Hematopoietic multipotent progenitor cell treated with erythropoietin and hydrocortisone succinate and interleukin-3 and kit ligand, for 17 days (in vitro differentiated cells): ENCODE measurements around the gene SUCLG2.

ENCODE experiments used
- DNase-seq: peaks from one replicate; pipeline ENCODE4 v3.0.0-alpha.2; 2015; ENCODE audit warnings: low spot score

SUCLG2 gene

DNA sequence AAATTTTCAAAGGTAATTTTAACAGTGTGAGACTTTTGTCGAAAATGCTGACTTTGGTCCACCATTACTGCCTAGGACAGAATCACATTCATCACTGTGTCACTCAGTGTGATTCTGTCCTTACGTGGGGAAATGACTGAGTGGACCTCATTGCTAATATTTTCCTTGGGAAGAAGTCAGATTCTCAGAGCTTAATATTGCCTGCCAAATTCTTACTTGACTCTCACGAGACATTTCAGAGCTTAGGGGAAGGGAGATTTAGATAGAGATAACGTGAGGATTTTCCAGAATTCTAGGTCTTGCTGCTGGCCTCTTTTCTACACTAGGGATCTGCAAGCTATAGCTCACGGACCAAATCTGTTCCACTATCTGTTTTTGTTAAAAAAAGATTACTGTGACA lies 270.4 kb downstream of the SUCLG2 start:
- no peak for DNase-seq

DNA sequence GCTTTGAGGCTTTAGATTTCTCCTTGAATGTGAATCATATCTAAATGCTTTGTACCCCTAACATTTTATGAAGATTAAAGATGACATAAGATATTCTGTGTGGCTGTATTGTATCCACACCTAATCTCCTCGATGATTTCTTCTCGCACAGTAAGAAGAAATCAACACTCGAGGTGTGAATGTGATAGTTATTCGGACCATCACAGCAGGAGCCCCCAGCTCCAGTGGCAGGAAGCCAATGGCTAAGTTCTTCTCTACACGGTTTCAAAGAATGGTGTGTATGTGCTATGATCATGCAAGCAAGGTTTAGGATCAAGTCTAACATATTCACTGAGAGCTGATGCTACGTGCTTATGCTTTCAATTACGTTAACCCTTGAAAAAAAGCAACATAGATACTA lies 271.0 kb downstream of the SUCLG2 start:
- no peak for DNase-seq

DNA sequence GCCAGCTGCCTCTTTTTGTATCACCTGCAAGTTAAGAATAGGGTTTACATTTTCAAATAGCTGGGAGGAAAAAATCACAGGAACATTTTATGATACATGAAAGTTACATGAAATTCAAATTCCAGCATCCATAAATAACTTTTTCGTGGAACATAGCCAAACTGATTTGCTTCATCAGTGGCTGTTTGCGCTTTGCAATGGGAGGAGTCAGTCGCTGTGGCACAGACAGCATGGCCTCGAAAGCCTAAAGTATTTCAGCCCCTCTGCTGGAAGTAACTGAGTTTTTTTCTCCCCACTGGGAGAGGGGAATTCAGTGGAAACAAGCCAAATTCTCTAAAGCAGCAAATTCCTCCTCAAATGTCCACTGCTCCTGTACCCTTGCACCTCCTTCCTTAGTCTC lies 271.9 kb downstream of the SUCLG2 start:
- DNase-seq: no peak

DNA sequence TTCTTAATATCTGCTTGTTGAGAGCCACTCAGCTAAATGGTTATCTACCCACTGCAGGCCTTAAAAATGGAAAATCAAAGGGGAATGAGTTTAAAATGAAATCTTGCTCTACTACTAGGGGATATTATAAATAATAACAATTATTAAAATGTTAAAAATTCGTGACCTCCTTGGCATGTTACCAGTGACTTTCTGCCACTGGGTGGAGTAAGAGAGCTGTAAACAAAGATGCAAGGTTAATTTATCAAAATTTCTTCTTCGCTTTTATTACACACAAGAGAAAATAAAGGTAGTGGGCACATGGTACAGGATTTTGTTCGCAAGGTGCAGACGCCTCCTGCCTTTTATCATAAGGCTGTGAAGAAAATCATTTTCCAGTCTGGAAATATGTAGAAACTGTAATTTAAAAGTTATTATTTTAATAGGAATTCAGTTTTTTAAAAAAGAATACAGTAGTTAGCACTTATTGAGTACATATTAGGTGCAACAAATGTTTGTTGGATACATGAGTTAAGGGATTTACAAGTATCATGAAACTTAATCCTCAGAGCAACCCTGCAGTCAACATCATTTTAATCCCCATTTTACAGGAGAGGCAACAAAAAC lies 272.6 kb downstream of the SUCLG2 start:
- no peak for DNase-seq

DNA sequence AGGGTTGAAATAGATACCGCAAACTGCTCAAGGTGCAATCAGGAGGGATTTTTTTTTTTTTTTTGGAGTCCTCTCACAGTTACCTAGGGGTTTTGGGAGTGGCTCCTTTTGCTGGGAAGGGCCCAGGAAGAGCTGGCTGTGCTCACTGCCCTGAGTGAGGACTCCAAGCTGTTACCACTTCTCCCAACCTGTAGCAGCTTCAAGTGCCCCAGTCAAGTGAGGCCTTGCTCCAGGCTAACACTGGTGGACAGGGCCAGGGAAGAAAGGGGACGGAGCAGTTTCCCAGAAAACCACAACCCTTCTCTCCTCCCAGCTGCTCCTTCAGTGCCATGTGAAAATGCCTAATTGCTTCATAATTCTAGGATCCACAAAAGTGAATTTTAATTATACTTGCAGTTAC lies 274.3 kb downstream of the SUCLG2 start:
- DNase-seq: no peak

DNA sequence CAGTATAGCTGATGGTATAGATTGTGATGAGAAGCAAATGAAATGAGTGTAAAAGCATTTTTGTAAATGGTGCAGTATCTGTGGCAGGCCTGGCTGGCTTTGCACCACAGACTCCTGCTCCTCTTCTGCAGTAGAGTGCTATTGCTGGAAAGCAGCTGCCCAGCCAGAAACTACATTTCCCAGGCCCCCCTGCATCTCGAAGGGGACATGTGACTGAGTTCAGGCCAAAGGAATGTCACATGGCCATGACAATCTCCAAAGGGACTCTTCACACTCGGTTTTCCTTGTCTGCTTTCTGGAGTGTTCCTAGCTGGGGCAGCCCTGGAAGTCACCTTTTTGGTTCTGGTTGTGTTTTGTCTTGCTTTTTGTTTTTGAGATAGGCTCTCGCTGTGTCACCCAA lies 277.1 kb downstream of the SUCLG2 start:
- no peak for DNase-seq

DNA sequence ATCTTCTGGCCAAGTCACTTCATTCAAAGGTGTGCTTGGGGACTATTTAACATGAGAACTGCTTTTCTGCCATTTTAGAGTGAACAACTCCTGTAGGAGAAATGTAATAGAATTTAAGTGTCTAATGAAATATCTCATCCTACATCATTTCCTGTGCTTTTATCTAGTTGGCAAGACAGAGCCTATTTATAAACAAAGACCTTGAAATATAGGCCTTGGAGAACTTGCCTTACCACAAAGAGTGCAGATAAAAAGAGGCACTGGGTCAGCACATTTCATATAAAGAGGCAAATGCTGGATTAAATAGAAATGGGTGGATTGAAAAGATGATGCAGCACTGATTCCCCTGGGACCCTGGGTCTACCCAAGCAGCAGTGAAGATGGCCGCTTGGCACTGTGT lies 278.0 kb downstream of the SUCLG2 start:
- DNase-seq: no peak

DNA sequence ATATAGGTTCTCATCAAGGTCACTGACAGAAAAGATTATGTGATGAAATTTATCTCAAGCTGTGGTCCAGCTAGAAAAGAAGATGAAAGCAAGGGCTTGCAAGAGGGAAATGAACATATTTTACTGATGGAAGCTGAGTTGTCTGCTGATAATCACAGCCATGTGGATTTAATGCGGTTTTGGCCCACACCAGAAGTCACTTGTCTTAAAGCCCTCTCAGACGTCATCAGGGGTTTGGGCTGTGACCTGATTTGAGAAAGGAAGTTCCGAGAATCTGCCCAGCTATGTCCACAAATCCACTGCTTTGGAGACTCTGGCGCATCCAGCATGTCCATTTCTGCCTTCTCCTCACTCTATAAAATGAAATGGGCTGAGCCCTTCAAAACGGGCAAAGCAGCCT lies 278.4 kb downstream of the SUCLG2 start:
- no peak for DNase-seq

DNA sequence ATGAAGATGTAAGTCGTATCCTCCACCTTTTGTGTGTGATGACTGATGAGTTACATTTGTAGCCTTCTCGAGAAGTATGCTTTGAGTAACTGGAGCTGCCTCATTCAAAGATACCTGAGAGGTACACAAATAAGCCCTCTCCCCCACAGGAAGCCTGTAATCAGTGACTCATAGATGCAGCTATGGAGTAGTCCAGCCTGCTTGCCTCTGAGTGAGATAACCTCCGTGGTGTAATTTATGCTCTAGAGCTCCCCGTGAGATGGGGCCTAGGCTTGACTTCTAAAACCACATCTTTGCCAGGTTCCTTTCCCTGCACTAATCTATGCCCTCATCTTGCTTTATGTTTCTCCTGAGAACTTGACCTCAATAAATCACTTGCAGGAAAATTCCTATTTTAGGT lies 291.7 kb downstream of the SUCLG2 start:
- DNase-seq: no peak

DNA sequence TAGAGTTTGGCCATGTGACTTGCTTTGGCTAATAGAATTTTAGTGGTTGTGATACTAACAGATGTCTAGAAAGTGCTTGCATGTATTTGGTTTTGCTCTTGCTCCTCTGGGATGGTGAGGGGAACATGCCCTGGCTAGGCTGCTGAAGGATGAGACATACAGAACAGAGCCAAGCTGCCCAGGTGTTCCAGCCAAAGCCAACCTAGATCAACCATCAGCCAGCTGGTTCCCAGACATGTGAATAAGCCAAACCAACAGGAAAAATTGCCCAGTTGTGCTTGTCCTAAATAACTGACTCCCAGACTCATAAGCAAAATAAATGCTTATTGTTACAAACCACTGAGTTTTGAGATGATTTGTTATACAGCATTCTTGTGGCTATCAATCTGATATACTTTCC lies 292.6 kb downstream of the SUCLG2 start:
- no peak for DNase-seq

DNA sequence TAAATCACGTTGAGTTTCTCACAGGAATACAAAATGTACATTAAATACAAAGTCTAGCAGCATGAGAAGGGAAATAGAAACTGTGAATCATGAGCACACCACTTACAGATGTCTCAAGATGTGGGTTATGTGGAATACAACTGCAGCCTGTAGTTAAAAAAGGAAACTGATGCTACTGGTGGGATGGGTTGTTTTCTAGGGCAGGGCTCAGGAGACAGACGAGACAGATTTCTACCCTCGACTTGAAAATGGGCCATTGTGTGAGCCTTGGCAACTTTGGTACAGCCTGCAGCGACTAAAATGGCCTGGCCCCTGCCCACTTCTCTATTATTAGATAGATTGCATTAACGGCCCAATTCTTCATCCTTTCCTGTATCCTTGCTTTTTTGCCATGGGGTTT lies 293.1 kb downstream of the SUCLG2 start:
- DNase-seq: no peak

DNA sequence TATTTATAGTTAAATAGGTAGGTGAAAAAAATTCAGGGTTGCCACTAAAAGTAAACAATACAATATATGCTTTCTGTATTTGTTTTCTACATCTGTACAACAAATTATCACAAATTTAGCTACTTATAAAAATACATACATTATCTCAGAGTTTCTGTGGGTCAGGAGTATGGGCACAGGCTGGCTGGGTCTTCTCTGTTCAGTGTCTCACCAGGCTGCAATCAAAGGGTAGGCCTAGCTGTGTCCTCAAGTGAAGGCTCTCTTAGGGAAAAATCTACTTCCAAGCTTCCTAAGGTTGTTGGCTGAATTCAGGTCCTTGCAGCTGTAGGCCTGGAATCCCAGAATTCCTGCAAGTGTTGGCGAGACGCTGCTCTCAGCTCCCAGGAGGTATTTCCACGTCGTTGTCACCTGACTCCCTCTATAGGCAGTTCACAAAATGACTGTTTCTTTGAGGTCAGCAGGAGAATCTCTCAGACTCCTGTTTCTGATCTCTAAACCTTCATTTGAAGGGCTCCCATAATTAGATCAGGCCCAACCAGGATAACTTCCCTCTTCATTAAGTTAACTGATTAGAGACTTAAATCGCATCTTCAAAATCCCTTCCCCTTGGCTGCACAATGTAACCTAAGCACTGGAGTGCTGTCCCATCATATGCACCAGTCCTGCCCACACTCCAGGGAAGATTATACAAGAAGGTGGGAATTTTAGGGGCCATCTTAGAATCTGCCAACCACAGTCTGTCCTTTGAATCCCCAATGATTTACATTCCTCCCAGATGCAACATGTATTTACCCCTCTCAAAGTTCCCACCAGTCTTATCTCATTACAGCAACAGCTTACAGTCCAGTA lies 296.6 kb downstream of the SUCLG2 start:
- DNase-seq: no peak

DNA sequence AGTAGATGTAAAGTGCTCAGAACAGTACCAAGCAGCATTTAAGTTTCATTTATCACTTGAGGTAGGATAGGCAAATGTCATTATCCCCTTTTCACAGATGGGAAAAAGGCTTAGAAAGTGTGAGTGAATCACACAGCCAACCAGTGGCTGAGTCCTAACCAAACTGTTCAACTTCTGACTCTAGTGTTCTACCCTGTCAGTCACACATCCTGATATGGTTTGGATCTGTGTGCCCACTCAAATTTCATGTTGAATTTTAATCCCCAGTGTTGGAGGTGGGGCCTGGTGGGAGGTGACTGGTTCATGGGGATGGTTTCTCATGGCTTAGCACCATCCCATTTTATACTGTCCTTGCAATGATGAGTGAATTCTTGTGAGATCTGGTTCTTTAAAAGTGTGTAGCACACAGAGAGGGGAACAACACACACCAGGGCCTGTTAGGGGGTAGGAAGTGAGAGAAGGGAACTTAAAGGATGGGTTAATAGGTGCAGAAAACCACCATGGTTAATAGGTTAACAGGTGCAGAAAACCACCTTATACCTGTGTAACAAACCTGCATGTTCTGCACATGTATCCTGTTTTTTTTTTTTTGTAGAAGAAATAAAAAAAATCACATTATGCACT lies 304.7 kb downstream of the SUCLG2 start:
- DNase-seq: no peak

DNA sequence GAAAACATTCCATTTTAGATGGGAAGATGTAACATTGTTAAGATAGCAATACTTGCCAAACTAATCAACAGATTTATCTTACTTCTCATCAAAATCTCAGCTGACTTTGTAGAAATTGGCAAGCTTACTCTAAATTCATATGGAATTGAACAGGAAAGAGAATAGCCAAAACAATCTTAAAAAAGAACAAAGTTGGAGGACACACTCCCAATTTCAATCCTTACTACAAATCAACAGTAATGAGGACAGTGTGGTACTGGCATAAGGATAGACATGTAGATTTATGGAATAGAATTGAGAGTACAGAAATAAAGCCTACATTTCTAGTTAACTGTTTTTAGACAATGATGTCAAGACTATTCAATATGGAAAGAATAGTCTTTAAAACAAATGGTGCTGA lies 308.3 kb downstream of the SUCLG2 start:
- no peak for DNase-seq

DNA sequence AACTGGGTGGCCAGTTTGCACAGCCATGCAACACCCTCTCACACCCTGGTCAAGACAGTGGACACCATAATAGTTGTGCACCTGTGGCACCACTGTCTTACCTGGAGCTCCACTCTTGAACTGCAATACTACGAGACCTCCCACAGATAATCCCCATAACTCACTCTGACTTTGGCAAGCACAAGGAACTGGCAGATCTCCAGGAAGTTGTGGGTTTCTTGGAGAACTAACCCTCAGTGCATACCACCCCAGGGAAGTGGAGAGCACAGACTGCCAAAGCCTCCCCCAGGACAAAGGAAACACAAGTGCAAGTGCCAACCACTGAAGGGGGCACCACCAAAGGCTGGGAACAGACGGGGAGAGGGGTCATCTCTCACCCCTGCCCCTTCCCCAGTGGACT lies 318.6 kb downstream of the SUCLG2 start:
- no peak for DNase-seq

DNA sequence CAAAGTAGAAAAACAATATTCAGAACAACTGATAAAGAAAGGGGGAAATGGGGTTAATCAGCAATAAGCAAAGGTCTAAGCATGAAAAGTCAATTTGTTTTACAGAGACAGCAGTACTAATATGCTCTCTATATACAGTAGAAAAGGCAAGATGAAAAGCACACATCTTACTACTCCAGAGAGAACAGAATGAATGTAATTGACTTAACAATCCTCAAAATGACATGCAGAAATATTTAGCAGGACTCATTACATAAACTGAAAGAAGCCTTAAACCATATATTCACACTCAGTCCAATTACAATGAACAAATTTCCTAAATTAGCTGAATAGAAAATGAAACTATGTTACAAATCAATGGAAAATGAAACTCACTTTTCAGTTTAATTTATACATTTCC lies 319.8 kb downstream of the SUCLG2 start:
- DNase-seq: no peak

DNA sequence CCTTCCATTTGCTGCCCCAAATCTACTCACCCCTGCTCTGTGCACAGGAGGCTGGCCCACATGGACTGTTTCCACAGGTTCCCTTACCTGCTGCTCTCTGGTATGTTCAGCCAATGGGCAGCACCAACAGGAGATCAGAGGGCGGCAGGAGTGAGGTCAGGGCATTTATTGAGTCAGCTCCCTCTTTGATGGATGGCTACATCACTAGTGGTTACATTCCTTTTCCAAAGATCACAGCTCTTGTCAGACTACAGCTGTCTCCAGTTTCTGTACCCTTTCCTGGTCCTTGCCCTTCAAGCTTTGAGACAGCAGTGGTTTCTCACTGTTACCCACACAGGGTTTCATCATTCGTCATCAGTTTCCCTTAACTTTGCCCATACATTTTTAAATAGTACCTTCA lies 325.1 kb downstream of the SUCLG2 start:
- no peak for DNase-seq

DNA sequence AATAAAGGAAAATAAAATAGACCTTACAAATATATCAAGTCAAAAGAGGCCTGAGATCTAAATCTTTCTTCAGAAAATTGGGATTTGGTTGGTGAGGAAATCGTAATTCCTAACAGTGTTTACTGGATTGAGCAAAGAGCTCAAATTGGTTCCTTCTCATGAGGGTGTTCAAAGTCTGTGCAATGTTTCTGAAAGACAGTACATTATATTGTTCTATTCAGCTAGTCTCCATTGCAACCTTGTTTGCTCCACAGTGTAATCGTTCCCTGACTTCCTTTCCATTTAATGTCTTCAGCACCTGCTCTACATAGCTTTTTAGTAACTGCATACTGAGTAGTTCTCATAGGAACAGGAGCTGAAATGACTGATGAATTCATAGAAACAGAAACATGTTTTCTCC lies 326.8 kb downstream of the SUCLG2 start:
- no peak for DNase-seq

DNA sequence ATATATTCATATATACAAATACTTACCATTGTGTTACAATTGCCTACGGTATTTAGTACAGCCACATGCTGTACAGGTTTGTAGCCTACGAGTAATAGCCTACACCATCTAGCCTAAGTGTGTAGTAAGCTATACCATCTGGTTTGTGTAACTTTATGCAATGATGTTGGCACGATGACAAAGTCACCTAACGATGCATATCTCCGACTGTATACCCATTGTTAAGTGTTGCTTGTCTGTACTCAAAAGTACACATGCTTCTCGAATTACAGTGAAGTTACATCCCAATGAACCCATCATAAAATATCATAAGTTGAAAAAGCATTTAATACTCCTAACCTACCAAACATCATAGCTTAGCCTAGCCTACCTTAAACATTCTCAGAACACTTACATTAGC lies 329.2 kb downstream of the SUCLG2 start:
- DNase-seq: no peak
